Measurements from ENCODE around the gene STPG2. TPM values are rescaled to one million over a fixed set of nuclear protein-coding genes. Genes with fewer than 3 reads are reported as not detected.

STPG2 gene
- total and polyA plus RNA-seq, 2 of the 8 experiments (the other 6 are each of a cell fraction or from before 2014, with no cell fraction given), result 0.03 TPM; not detected in 1

DNA sequence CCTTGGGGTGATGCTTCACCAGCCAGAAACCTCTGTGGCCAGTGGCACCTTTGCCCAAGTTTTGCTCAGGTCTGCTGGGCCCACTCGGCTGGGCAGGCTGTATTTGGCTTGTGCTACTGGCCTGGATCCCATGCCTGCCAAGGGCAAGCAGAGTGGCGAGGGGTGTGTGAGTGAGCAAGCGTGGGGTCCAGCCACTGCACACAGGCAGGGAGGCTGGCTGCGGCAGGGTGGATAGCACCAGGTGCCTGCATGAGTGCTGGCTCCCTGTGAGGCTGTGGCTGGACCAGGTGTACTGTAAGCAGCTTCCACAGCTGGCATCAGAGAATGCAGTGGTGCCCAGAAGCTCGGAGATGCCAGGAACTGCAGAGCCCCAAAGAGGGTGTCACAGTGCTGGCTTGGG, 478.5 kb downstream of the STPG2 start (continued):
- TF ChIP-seq, protein P1, sequence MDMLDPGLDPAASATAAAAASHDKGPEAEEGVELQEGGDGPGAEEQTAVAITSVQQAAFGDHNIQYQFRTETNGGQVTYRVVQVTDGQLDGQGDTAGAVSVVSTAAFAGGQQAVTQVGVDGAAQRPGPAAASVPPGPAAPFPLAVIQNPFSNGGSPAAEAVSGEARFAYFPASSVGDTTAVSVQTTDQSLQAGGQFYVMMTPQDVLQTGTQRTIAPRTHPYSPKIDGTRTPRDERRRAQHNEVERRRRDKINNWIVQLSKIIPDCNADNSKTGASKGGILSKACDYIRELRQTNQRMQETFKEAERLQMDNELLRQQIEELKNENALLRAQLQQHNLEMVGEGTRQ (IDR thresholded peaks at IDR 0.05; ENCODE audit: low read length), result no peak
- no peak for TF ChIP-seq KDM4A (IDR thresholded peaks at IDR 0.05; ENCODE audit: low read depth, low read length, severe bottlenecking)
- TF ChIP-seq RNF2 (IDR thresholded peaks at IDR 0.05; ENCODE audit: borderline replicate concordance, low read depth, low read length, missing control alignments, poor library complexity, severe bottlenecking), result no peak
- no peak for TF ChIP-seq MAFK (IDR thresholded peaks at IDR 0.05; ENCODE audit: low read depth, low read length)

Measured in H1 (cell line).